Breast epithelium (tissue), 4 donors: ENCODE measurements around the gene DIPK2A. TPM values are rescaled to one million over a fixed set of nuclear protein-coding genes. Genes with fewer than 3 reads are reported as not detected.
A peak's percentile ranks its signal among the peaks of the same experiment; 100 is the strongest.

ENCODE experiments used
- DNase-seq, 2 donors: peaks; one replicate each; pipeline ENCODE4 v3.0.0-alpha.2; 2019; ENCODE audit warnings: low spot score in 2 of 2
- H3K27ac ChIP-seq, 2 donors: fragments of 200-600 bp; sonication (generic) in 1 of 2; one replicate each; pipeline ENCODE4 v1.5.1; 2016 to 2019; ENCODE audit warnings: mild to moderate bottlenecking in 1 of 2
- H3K27me3 ChIP-seq, 2 donors: fragments of 200-600 bp; sonication (generic) in 1 of 2; one replicate each; pipeline versions ENCODE4 v1.5.1 to v1.6.0; 2017 to 2019; ENCODE audit warnings: control low read depth in 1 of 2, mild to moderate bottlenecking in 1 of 2
- H3K36me3 ChIP-seq: fragments of 200-600 bp; one replicate; pipeline ENCODE4 v1.5.1; 2019
- H3K4me1 ChIP-seq, 2 donors: fragments of 200-600 bp; sonication (generic); one replicate each; pipeline ENCODE4 v1.5.1; 2016 to 2019; ENCODE audit warnings: control low read depth in 1 of 2
- H3K4me3 ChIP-seq, 3 donors: fragments of 200-600 bp; sonication (generic); 1 replicate in 2 of 3; 2 replicates in 1 of 3; pipeline ENCODE4 v1.5.1; 2016 to 2019; ENCODE audit warnings: mild to moderate bottlenecking in 3 of 3, moderate library complexity in 2 of 3
- H3K9me3 ChIP-seq, 2 donors: fragments of 200-600 bp; sonication (generic) in 1 of 2; one replicate each; pipeline ENCODE4 v1.5.1; 2016 to 2019; ENCODE audit warnings: control low read depth in 1 of 2
- CTCF ChIP-seq, 3 donors: fragments of 450-650 bp; IDR thresholded peaks; one replicate each; pipeline ENCODE4 v1.5.1; 2016 to 2017; ENCODE audit warnings: antibody characterized with exemption in 3 of 3, mild to moderate bottlenecking in 3 of 3, moderate library complexity in 3 of 3
- POLR2A ChIP-seq: fragments of 450-650 bp; IDR thresholded peaks from one replicate; pipeline ENCODE4 v1.6.1; 2016; ENCODE audit warnings: antibody characterized with exemption, mild to moderate bottlenecking, moderate library complexity
- POLR2AphosphoS5 ChIP-seq, 3 donors: sonication (generic); formaldehyde crosslinking; IDR thresholded peaks; one replicate each; pipeline ENCODE4 v1.6.1; 2017; ENCODE audit warnings: antibody characterized with exemption in 3 of 3
- intact Hi-C: fragments of 100-400 bp; cut with DNase I; formaldehyde crosslinking; loops from one replicate; pipeline ENCODE4 v1.15.1; 2023; ENCODE audit warnings: low total_unique reads
- total RNA-seq, 3 donors: library from RNA; depleted of rRNA; stranded (reverse); fragments of >200 nt; gene quantifications; one replicate each; pipeline ENCODE4 v1.1.0, GENCODE V29; 2016

Gene DIPK2A
- 10 to 100 TPM; 19.8 to 39.4 (median 30.2) TPM for total RNA-seq

- intact Hi-C loops, result no loop called here
- H3K36me3 ChIP-seq, result no peaks in the 10 kb centered on the region
- H3K4me3 ChIP-seq, result peak within 1 kb of the TSS; percentile 72 to 93 (median 79)
- peak within 1 kb of the TSS; percentile 97 to 99 for H3K27ac ChIP-seq
- no peaks in the 10 kb centered on the region for H3K9me3 ChIP-seq
- H3K4me1 ChIP-seq, result no peaks in the 10 kb centered on the region
- peak; percentile 52 for TF ChIP-seq POLR2A
- no peak for TF ChIP-seq CTCF (IDR thresholded peaks at IDR 0.05)
- peak; percentile 84 to 93 (median 88) for TF ChIP-seq POLR2AphosphoS5 (IDR thresholded peaks at IDR 0.05)
- no peaks in the 10 kb centered on the region for H3K27me3 ChIP-seq
- DNase-seq, result peak; percentile 91 to 93
Measured at GRCh38 chr3:143971359-143972154, at the start of gene DIPK2A. Gene DIPK2A, plus strand, starts transcription at chr3:143971823. Its CDS starts 510 bp downstream, at chr3:143972333.

- Histone ChIP-seq H3K27me3 (no peaks in the 10 kb centered on the region), H3K36me3 (no peaks in the 10 kb centered on the region), H3K4me3 (no peak overlapping the region), H3K4me1 (no peaks in the 10 kb centered on the region), H3K9me3 (peaks cover 0 to 4% of the 10 kb centered on the region in 2 donors), H3K27ac (no peak overlapping the region)
- intact Hi-C loops, result no loop called here
- DNase-seq, result no peak
- TF ChIP-seq POLR2A (no peak), CTCF (IDR thresholded peaks at IDR 0.05) (no peak), POLR2AphosphoS5 (IDR thresholded peaks at IDR 0.05) (no peak)
Measured at GRCh38 chr3:143924522-143925285, 46.9 kb upstream of the DIPK2A start.

- no peak overlapping the region for H3K4me3 ChIP-seq
- no peak for DNase-seq
Measured at GRCh38 chr3:143928056-143928455, 43.6 kb upstream of the DIPK2A start.

GRCh38 chr3:143928541-143929255, 42.9 kb upstream of the DIPK2A start:
- no peak for DNase-seq
- Histone ChIP-seq H3K4me3 (no peak overlapping the region), H3K27me3 (no peaks in the 10 kb centered on the region), H3K27ac (no peak overlapping the region), H3K4me1 (no peaks in the 10 kb centered on the region), H3K9me3 (no peaks in the 10 kb centered on the region), H3K36me3 (no peaks in the 10 kb centered on the region)
- TF ChIP-seq POLR2A (no peak), POLR2AphosphoS5 (IDR thresholded peaks at IDR 0.05) (no peak), CTCF (IDR thresholded peaks at IDR 0.05) (no peak)
- intact Hi-C loops, result no loop called here

More at GRCh38 chr3:143928056-143928455, 43.6 kb upstream of the DIPK2A start:
- Histone ChIP-seq H3K36me3 (no peaks in the 10 kb centered on the region), H3K4me1 (no peaks in the 10 kb centered on the region), H3K9me3 (no peaks in the 10 kb centered on the region), H3K27me3 (no peaks in the 10 kb centered on the region), H3K27ac (no peak overlapping the region)
- intact Hi-C loops, result no loop called here
- TF ChIP-seq CTCF (IDR thresholded peaks at IDR 0.05) (no peak), POLR2AphosphoS5 (IDR thresholded peaks at IDR 0.05) (no peak), POLR2A (no peak)
